Vagina (tissue), 2 donors: ENCODE data around the gene CEP170B. TPM values are rescaled to one million over a fixed set of nuclear protein-coding genes. Genes with fewer than 3 reads are reported as not detected.

Experiments used
- DNase-seq, 2 donors: peaks; one replicate each; pipeline ENCODE4 v3.0.0-alpha.2; 2017; ENCODE audit errors: extremely low spot score in 2 of 2
- H3K27ac ChIP-seq: fragments of 200-600 bp; sonication (generic); one replicate; pipeline ENCODE4 v1.5.1; 2019
- H3K27me3 ChIP-seq: fragments of 200-600 bp; sonication (generic); one replicate; pipeline ENCODE4 v1.5.1; 2019
- H3K36me3 ChIP-seq, 2 donors: fragments of 200-600 bp; sonication (generic); one replicate each; pipeline ENCODE4 v1.5.1; 2017 to 2019
- H3K4me1 ChIP-seq: fragments of 200-600 bp; sonication (generic); one replicate; pipeline ENCODE4 v1.5.1; 2019
- H3K4me3 ChIP-seq, 2 donors: fragments of 200-600 bp; sonication (generic); 1 replicate in 1 of 2; 2 replicates in 1 of 2; pipeline ENCODE4 v1.5.1; 2016 to 2019
- H3K9me3 ChIP-seq: fragments of 200-600 bp; sonication (generic); one replicate; pipeline ENCODE4 v1.5.1; 2019
- CTCF ChIP-seq, 3 experiments: fragments of 450-650 bp in 2 of 3; fragments of 200-600 bp in 1 of 3; sonication (generic) in 1 of 3; IDR thresholded peaks; one replicate each; pipeline ENCODE4 v1.5.1; 2017 to 2019; ENCODE audit warnings: antibody characterized with exemption in 3 of 3, mild to moderate bottlenecking in 2 of 3, moderate library complexity in 2 of 3
- POLR2A ChIP-seq, 2 donors: fragments of 450-650 bp; IDR thresholded peaks; one replicate each; pipeline ENCODE4 v1.6.1; 2017; ENCODE audit warnings: antibody characterized with exemption in 2 of 2, mild to moderate bottlenecking in 2 of 2, moderate library complexity in 2 of 2
- POLR2AphosphoS5 ChIP-seq, 2 donors: sonication (generic); formaldehyde crosslinking; IDR thresholded peaks; one replicate each; pipeline ENCODE4 v1.9.0; 2017; ENCODE audit warnings: antibody characterized with exemption in 2 of 2, mild to moderate bottlenecking in 2 of 2, low read depth in 1 of 2; ENCODE audit not compliant: insufficient read depth in 1 of 2
- intact Hi-C: fragments of 100-400 bp; cut with DNase I; formaldehyde crosslinking; loops from one replicate; pipeline ENCODE4 v1.15.1; 2023
- total RNA-seq: library from RNA; depleted of rRNA; stranded (reverse); fragments of >200 nt; gene quantifications from one replicate; pipeline ENCODE4 v1.2.3, GENCODE V29; 2016

CEP170B gene
- total RNA-seq, 1 donor from 2014 or later: 17.9 TPM

- no peak for DNase-seq
- intact Hi-C loops: no loop called here
- Histone ChIP-seq H3K9me3 (no peaks in the 10 kb centered on the region), H3K27ac (no peak overlapping the region), H3K4me1 (peaks cover 41% of the 10 kb centered on the region), H3K27me3 (no peaks in the 10 kb centered on the region), H3K4me3 (no peak overlapping the region), H3K36me3 (no peaks in the 10 kb centered on the region)
- TF ChIP-seq POLR2AphosphoS5 (IDR thresholded peaks at IDR 0.05; ENCODE audit: insufficient read depth in 1 of 2, low read depth in 1 of 2) (no peak), POLR2A (IDR thresholded peaks at IDR 0.05) (no peak), CTCF (IDR thresholded peaks at IDR 0.05) (no peak)
Observed at GRCh38 chr14:104868060-104868740, 3.1 kb downstream of the CEP170B start.

- Histone ChIP-seq H3K27ac (no peak overlapping the region), H3K27me3 (no peaks in the 10 kb centered on the region), H3K9me3 (no peaks in the 10 kb centered on the region), H3K4me3 (no peak overlapping the region), H3K36me3 (no peaks in the 10 kb centered on the region), H3K4me1 (peaks cover 48% of the 10 kb centered on the region)
- intact Hi-C loops: no loop called here
- TF ChIP-seq POLR2A (IDR thresholded peaks at IDR 0.05): no peak
- no peak for TF ChIP-seq POLR2AphosphoS5 (IDR thresholded peaks at IDR 0.05; ENCODE audit: insufficient read depth in 1 of 2, low read depth in 1 of 2)
- TF ChIP-seq CTCF (IDR thresholded peaks at IDR 0.05): no peak
- no peak for DNase-seq
Observed at GRCh38 chr14:104868811-104869572, 3.9 kb downstream of the CEP170B start.

- TF ChIP-seq CTCF (IDR thresholded peaks at IDR 0.05): no peak
- DNase-seq: no peak
- Histone ChIP-seq H3K4me1 (peaks cover 47% of the 10 kb centered on the region), H3K4me3 (no peak overlapping the region), H3K9me3 (no peaks in the 10 kb centered on the region), H3K27me3 (no peaks in the 10 kb centered on the region), H3K36me3 (no peaks in the 10 kb centered on the region), H3K27ac (no peak overlapping the region)
- intact Hi-C loops: no loop called here
Observed at GRCh38 chr14:104869669-104870367, 4.8 kb downstream of the CEP170B start.

GRCh38 chr14:104870368-104871144, 5.5 kb downstream of the CEP170B start:
- no peak for TF ChIP-seq CTCF (IDR thresholded peaks at IDR 0.05)
- no peak for TF ChIP-seq POLR2AphosphoS5 (IDR thresholded peaks at IDR 0.05; ENCODE audit: insufficient read depth in 1 of 2, low read depth in 1 of 2)
- no peak for TF ChIP-seq POLR2A (IDR thresholded peaks at IDR 0.05)
- Histone ChIP-seq H3K4me3 (no peak overlapping the region), H3K27me3 (no peaks in the 10 kb centered on the region), H3K4me1 (peaks cover 48% of the 10 kb centered on the region), H3K9me3 (no peaks in the 10 kb centered on the region), H3K36me3 (no peaks in the 10 kb centered on the region), H3K27ac (no peak overlapping the region)
- intact Hi-C loops: no loop called here
- DNase-seq: no peak
